ELF-1 (cell line): ENCODE measurements around the gene ERP44.
"Not testable (repeated sequence)": the region's sequence is repeated elsewhere in the genome, so short reads cannot be mapped to it uniquely, and the experiment has no call there.

Source experiments
- DNase-seq: peaks from one replicate; pipeline ENCODE4 v3.0.0-alpha.2; 2016; ENCODE audit warnings: low read depth, low spot score

The ERP44 gene

DNA sequence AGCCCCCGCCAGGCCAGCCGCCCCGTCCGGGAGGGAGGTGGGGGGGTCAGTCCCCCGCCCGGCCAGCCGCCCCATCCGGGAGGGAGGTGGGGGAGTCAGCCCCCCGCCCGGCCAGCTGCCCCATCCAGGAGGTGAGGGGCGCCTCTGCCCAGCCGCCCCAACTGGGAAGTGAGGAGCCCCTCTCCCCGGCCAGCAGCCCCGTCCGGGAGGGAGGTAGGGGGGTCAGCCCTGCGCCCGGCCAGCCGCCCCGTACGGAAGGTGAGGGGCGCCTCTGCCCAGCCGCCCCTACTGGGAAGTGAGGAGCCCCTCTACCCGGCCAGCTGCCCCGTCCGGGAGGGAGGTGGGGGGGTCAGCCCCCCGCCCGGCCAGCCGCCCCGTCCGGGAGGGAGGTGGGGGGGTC lies 30.8 kb downstream of the ERP44 start:
- not testable (repeated sequence) for DNase-seq

DNA sequence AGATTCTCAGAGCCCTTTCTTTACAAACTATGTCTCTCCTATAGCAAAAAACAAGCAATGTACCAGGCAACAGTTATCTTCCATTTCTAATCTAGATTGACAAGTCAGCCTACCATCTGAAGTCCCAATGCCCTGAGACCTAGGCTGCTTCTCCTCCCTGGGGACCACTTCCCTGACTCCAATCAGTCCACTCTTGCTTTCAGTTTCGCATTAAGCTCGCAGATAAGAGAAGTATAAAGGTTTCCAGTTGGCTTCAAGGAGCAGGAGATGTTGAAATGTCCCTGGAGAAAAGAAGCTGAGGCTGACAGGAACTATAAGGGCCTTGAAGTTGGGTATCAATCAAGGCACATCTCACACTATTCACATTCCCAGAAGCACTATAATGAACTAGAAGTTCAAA lies 32.3 kb downstream of the ERP44 start:
- DNase-seq, result no peak

DNA sequence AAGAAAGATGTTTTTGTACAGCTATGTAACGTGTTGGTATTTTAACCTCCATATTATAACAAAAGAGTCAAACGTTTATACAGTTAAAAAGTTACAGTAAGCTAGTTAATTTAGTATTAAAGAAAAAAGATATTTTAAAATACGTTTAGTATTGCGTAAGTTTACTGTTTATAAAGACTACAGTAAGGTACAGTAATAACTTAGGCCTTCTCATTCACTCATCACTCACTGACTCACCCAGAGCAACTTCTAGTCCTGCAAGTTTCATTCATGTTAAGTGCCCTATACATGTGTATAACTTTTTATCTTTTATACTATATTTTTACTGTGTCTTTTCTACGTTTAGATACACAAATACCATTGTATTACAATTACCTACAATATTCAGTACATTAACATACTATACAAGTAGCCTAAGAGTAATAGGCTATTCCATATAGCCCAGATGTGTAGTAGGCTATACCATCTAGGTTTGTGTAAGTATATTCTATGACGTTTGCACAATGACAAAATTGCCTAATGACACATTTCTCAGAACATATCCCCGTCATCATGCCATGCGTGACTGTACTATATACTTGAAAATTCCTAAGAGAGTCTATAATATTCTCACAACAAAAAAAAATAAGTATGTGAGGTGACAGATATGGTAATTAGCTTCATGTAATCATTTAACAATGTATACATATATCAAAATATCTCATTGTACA lies 33.8 kb downstream of the ERP44 start:
- no peak for DNase-seq

DNA sequence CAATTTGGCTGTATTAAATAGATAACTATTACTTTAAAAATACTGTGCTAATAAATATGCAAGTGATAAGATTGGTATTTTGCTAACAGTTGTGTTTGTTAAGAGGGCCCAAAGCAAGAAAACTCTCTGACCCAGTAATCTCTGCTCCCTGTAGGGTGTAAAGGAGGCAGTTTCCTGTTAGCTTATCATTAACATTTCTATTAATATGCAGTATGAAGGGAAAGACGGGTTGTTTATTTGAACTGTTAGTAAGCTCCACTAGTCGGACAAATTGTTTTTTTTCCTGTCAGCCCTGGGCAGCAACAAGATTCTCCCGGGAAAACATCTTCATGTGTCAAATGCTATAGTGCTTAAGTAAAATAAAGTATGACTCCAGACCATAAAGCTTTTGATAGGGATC lies 35.6 kb downstream of the ERP44 start:
- no peak for DNase-seq

DNA sequence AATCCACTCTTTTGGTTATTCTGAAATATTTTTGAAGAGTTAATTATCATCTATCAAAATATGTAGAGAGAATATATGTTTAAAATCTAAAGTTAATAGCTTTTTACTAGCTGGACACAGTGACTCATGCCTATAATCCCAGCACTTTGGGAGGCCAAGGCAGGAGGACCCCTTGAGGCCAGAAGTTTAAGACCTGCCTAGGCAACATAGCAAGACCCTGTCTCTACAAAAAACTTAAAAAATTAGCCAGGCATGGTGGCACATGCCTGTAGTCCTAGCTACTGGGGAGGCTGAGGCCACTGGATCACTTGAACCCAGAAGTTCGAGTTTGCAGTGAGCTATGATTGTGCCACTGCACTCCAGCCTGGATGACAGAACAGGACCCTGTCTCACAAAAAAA lies 36.1 kb downstream of the ERP44 start:
- DNase-seq, result not testable (repeated sequence)

DNA sequence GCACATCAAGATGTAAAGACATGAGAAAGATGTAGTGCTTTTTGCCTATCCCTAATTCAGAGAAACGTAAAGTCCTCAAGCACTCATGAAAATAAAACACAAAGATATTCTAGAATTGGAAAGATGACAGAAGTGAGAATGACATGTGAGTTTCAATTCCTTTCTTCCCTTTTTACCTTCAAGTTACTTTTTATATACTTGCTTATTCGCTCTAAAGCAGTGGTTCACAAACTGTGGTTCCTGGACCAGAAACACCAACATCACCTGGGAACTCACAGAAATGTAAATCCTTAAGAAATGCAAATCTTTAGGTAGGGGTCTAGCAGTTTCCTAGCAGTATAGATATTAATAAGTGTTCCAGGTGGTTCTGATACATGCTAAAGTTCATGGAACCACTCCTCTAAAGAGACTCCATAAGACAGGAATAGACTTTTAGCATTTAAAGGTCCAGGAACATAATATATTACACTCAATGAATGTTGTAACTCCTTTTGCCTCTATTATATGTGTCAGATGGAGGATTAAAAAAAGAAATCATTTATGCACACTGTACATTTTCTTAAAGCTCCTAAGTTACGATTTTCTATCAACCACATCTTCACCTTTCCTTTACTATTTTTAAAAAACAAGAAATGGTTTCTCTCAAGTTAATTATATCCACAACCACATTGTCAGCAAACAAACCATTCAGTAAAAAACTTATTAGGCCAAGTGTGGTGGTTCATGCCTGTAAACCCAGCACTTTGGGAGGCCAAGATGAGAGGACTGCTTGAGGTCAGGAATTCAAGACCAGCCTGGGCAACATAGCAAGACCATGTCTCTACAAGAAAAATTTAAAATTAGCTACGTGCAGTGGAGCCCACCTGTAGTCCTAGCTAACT lies 39.9 kb downstream of the ERP44 start:
- DNase-seq, result no peak

DNA sequence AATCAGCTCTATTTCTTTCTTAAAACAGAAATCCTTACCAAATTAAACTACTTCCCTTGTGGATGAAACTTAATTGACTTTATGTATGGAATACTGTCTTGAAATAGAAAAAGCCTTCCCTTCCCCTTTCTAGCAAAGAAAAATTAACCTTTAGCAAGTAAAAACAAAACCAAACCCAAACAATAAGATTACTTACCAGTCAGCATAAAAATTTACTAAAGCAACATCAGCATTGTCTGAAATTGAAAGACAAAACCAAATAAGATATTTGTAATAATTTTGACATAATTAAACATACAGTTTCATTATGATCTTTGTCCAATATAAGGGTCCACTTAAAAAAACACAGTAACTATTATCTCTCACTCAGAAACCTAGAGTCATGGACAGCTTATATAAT lies 41.2 kb downstream of the ERP44 start:
- no peak for DNase-seq

DNA sequence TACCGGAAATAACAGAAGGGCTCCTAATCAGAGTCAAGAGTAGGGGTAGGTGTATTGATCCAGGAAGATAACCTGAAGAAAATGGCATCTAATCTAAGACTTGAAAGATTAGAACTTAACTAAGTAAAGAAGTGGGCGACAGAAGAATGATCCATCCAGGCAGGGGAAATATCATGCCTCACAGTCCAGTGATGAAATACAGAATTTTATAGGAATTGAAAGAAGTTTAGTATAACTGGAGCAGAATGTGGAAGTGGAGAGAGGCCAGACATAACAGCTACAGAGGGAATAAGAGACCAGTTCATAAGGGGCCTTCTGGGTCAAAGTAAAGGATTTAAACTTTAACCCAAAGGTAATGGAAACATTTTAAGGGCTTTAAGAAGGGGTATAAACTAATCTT lies 42.2 kb downstream of the ERP44 start:
- no peak for DNase-seq

DNA sequence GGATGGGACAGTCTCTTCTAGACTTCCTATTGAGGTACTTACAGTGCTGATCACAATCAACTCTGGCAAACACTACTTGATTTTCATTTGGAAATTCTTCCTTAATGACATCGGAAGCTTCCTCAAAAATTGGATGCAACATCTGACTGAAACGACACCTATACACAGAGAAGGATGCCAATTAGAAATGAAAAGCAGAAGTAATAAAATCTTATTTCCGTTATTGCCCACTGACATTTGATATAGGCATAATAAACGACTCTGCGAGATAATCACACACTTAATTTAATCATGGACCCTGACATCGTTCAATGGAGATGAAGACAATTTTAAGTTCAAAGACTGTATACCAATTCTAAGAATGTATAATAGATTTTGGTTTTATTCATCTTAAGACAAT lies 46.4 kb downstream of the ERP44 start:
- no peak for DNase-seq

DNA sequence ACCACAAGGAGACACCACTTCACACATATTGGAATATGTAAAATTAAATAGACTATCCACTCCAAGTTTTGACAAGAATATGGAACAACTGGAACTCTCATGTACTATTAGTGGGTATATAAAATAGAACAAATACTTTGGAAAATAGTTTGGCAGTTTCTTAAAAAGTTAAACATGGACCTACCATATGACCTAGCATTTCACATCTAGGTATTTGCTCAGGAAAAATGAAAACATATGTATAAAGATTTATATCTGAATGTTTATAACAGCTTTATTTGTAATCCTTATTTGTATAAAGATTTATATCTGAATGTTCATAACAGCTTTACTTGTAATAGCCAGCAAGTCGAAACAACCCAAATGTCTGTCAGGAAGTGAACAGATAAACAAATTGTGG lies 49.2 kb downstream of the ERP44 start:
- no peak for DNase-seq

DNA sequence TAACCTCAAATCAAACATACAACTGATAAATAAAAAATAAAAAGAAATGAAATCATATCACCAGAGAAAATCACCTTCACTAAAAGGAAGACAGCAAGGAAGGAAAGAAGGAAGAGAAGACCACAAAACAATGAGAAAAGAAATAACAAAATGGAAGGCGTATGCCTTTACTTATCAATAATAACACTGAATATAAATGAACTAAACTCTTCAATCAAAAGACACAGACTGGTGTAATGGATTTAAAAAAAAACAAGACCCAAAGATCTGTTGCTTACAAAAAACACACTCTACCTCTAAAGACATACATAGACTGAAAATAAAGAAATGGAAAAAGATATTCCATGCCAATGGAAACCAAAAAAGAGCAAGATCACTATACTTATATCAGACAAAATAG lies 60.3 kb downstream of the ERP44 start:
- DNase-seq, result no peak

DNA sequence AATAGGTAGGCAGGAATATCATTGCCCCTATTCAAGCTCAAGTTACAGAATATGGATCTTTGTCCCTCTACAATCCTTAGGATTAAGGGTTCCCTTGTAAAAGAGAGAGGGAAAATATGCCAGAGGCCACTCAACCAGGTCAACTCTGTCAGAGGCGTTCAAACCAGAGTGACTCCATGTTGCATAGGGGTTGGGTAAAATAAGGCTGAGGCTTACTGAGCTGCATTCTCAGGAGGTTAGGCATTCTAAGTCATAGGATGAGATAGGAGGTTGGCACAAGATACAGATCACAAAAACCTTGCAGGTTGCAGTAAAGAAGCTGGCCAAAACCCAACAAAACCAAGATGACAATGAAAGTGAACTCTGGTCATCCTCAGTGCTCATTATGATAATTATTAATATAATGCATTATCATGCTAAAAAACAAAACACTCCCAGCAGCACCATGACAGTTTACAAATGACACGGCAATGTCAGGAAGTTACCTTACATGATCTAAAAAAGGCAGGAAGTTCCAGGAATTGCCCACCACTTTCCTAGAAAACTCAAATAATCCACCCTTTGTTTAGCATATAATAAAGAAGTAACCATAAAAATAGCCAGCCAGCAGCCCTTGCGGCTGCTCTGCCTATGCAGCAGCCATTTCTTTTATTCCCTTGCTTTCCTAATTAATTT lies 64.8 kb downstream of the ERP44 start:
- no peak for DNase-seq

DNA sequence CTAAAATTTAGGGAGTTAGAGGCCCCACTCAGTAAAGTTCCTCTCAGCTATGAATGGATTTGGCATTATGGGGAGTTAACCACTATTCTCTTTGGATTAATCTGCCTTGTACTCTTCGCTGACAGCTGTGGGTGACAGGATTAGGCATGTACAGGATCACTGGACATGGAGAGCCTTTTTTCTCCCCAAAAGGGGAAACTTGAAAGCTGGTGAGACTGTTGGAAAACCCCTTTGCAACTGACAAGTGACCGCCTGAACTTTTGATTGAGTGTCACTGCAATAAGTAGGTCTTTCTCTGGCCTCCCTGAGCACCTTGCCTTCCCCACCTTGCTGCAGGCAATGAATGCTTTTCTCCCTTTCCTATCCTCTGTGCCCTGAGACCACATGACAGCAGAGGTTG lies 68.3 kb downstream of the ERP44 start:
- no peak for DNase-seq

DNA sequence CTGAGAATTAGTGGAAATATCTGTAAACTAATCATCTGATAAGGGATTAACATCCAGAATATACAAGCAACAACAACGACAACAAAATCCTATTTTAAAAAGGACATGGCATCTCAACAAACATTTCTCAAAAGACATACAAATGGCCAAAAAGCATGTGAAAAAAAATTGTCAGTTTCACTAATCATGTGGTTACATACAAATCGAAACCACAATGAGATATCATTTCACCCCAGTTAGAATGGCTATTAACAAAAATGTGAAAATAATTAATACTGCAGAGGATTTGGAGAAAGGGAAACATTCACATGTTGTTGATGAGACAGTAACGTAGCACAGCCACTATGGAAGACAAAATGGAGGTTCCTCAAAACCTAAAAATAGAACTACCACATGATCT lies 69.5 kb downstream of the ERP44 start:
- DNase-seq, result no peak

DNA sequence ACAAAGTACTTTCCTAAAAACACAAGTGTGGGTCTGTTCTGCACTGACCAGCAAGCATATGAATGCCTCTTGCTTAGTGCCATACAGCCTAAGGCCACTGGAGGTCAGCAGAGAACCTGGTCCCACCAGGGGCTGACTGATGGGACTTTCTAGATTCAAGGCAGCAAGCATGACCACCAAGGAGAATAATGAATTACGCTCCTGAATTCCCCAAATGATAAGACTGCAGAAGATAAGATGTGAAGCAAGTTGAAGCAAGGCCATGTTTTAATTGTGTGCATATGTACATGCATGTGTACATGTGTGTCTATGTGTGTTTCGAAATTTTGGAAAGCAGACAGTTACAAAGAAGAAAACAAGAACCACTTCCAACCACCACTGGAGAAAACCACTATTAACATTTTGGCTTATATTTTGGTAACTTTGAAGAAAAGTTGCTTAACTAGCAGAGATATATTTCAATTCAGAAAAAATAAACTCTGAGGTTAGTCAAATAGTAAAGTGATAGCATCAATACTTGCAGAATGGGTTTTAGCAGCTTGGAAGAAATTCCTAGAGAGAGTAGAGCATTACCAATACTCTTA lies 70.5 kb downstream of the ERP44 start:
- DNase-seq, result peak; percentile 77

DNA sequence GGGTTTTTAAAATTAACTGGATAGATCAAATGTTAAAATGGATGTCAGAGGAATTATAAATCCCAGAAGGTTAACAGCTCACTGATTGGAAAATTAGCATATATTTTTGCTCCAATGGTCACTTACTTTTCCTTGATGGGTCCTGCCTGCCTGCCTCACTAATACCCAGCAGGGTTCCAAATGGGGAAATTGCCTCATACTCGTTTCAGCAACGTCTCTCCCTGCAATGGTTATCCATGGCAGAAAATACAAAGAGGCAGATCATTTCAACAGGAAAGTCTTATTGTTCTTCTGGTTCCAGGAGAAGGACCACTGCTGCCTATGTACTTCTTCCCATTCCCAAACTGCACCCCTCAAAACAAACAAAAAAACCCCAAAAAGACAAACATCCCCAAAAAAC lies 71.3 kb downstream of the ERP44 start:
- no peak for DNase-seq

DNA sequence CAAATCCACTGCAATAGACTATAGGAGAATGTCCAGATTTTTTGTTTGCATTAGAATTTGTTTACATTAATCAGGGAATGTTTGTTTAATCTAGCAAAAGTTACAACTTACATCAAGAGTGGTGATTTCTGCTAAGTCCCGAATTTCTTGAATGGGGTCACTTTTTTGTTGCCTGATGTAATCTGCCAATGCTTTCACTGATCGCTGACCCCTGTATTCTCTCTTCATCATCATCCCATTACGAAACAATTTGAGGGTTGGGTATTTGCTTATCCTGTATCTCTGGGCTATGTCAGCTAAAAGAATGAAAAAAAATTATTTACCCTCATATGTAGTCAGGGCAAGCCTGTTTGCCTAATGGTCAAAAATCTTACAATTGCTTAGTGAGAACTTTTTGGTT lies 76.9 kb downstream of the ERP44 start:
- no peak for DNase-seq

DNA sequence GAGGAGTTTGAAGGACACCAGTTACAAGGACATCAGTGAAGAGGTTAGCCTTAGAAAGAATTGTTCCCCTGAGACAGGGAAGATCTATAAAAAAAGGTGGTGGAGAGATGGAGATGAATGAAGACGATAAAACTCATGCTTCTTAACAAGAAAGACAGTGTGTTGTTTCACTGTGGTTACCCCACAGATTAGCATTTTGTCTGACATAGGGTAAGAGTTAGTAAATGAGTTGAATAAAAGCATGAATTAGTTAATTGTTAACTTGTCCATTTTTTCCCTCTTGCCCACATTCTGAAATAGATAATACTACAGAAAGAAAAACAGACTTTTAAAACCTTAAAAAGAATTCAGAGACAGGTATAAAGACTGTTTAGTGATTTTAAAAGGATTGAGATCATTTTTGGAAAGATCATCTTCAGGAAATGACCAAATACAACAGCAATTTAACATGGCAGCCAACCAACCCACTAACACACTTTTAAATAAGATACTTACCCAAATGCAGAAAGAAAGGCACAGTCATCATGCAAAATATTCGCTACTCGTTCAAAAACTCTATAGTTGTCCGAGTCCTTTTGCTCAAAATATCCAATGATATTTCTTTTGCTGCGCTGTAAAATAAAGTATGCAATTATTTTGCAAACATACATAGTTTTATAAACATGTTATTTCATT lies 78.5 kb downstream of the ERP44 start:
- no peak for DNase-seq

DNA sequence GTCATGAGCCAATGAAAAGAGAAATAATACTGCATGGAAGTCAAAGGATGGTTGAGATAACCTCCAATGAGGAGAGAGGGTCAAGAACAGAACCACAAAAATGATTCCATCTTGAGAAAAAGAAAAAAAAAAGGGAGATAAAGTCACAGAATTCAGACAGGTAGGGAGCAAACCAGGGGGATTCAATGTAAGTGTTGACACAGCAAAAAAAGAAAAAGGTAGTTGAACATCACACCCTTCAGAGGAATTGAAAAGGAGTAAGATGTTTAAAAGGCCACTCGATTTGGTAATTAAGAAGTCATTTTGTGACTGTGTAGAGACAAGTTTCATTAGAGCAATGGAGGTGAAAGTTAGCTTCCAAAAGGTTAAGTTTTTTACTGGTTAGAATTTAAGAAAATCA lies 79.3 kb downstream of the ERP44 start:
- DNase-seq, result no peak

DNA sequence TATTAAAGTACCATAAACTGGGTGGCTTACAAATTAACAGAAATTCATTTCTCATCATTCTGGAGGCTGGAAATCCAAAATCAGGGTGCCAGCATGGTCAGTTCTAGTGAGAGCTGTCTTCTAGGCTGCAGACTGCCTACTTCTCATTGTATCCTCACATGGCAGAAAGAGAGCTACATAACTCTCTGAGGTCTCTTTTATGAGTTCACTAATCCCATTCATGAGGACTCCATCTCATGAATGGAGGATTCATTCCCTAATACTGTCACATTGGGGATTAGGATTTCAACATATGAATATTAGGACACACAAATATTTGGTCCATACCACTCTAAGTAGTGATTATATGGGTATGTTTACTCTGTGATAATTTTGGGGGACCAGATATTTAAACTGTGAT lies 84.0 kb downstream of the ERP44 start:
- no peak for DNase-seq

DNA sequence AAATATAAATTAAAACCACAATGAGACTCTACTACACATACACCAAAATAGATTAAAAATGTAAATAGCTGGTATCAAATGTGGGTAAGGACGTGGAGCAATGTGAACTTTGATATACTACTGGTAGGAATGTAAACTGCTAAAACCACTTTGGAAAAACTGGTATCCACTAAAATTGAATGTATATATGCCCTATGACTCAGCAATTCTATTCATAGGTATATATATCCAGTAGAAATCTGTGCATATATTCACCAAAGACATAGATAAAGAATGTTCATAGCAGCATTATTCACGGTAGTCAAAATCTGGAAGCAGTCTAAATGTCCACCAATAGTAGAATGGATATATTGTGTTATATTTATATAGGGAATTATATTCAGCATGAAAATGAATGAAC lies 85.2 kb downstream of the ERP44 start:
- DNase-seq, result no peak

DNA sequence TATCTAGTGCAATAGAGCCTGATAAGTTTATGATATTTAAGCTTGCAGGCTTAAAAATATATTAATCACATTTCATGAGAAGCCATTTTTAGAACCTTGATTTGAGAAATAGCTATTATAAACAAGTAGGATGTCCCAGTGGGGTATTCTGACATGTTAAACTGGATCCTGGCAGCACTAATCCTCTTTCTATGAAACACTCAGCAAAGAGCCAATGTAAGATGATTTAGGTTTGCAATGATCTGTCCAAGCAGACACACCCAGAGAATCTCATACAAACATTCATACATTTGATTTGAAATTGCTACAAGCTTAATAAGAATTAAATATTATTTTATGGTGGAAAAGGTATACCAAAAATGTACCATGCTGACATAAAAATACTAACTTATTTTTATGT lies 86.5 kb downstream of the ERP44 start:
- no peak for DNase-seq
